GM21367 (cell line): ENCODE results near the gene WDR93.
"Not testable (repeated sequence)": the region's sequence is repeated elsewhere in the genome, so short reads cannot be mapped to it uniquely, and the experiment has no call there.

ENCODE experiments used
- ATAC-seq: cut with Tn5 transposase; IDR thresholded peaks from one replicate; pipeline ENCODE4 v1.9.1; 2021; ENCODE audit not compliant: unreplicated experiment

Gene WDR93

DNA sequence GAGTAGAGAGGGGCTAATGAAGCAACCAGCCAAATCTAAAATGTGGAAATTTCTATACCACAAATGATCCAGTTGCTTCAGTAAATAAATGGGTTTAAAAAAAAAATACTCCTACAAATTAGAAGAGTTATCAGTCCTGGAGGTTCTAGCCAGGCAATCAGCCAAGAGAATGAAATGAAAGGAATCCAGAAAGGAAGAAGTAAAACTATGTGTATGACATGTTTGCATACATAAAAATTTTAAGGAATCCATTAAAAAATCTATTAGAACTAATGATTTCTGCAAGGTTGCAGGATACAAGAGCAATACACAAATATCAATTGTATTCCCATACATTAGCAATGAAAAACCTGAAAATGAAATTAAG is 95.1 kb downstream of the WDR93 start:
- no peak for ATAC-seq

DNA sequence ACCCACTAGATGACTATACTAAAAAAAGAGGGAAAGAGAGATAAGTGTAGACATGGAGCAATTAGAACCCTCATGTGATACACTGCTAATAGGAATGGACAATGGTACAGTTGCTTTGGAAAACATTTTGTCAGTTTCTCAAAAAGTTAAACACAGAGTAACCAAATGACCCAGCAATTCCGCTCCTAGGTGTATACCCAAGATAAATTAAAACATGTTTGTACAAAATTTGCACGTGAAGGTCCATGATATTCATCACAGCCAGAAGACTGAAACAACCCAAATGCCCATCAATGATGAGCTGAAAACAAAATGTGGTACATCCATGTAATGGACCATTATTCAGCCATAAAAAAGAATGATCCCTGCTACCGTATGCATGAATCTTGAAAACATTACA is 97.3 kb downstream of the WDR93 start:
- no peak for ATAC-seq

DNA sequence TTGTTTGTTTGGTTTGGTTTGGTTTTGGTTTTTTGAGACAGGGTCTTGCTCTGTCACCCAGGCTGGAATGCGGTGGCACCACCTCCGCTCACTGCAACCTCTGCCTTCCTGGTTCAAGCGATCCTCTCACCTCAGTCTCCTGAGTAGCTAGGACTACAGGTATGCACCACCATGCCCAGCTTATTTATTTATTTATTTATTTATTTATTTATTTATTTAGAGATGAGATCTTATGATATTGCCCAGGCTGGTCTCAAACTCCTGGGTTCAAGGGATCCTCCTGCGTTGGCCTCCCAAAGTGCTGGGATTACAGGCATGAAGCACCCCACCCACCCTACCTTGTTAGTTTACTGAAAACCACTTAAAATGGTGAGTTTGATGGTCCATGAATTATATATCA is 98.0 kb downstream of the WDR93 start:
- ATAC-seq, result not testable (repeated sequence)

DNA sequence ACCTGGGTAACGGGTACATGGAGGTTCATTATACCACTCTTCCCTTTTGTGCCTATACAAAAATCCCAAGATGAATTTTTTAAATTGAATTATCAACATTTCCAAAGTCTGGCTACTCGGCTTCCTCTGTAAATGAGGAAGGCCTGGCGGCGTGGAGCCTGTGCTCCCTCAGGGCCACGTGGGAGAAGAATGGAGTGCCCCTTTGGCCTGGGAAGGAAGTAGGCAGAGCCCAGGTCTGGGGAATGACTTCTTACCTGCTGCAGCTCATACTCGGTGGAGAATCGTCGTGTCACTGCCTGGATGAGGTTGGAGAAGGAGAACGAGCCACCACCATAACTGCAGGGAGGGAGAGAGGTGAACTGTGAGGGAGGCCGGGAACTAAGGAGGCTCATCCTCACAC is 99.6 kb downstream of the WDR93 start:
- no peak for ATAC-seq

DNA sequence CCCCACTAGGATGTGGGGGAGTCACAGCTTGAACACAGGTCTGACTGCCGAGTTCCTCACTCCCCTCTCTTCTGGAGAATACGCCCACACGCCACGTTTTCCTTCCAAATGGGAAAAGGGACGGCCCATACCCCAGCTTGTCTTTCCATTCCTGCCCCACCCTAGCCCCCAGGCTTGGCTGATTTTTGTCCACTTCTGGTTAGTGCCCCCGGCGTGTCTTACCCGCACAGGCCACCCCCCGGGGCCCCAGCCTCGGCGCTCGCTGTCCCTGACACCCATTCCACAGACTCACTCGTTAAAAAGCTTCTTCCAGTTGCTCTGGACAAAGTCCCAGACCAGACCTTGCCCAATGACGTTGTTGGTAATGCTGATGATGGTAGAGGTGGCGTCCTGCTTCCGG is 100.0 kb downstream of the WDR93 start:
- no peak for ATAC-seq

GRCh38 chr15:89792106-89792805 is 101.6 kb downstream of the WDR93 start:
- ATAC-seq, result no peak
